Left renal cortex interstitium (tissue), 4 donors: ENCODE measurements around the gene NPTN. TPM values are rescaled to one million over a fixed set of nuclear protein-coding genes. Genes with fewer than 3 reads are reported as not detected.

ENCODE experiments used
- DNase-seq, 4 donors: peaks; one replicate each; pipeline ENCODE4 v3.0.0-alpha.2; 2013; ENCODE audit warnings: low read depth in 4 of 4, low spot score in 2 of 4, missing footprints in 1 of 4
- polyA plus RNA-seq, 4 donors: library from polyadenylated mRNA; unstranded; fragments of 120-200 nt; gene quantifications; one replicate each; pipeline ENCODE4 v1.2.1, GENCODE V29; 2013; ENCODE audit not compliant: insufficient read length in 4 of 4

NPTN gene
- polyA plus RNA-seq, 4 donors = 175 to 196 (median 185) TPM

DNA sequence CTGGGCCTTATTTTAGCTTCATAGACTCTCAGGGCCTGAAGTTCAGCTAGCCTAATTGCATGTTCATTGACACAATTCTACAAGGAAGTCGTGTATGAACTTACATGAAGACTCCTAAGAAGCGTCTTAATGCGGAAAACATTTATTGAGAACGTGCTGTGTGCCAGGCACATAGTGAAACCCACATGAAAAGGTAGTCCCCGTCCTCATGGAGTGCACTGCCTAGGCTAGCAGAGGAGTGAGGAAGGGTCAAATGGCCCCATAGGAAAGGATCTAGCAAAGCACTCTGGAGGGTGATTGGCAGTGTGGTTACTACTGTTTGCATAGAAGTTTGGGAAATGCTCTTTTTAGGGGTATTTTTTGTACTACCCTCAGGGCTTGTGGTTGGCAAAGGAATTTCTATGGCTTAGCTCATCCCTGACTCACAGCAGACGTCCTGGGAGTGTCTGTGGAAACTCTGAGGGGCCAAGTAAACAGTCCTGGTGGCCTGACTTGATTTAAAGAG lies 854 bp upstream of the NPTN start:
- DNase-seq = no peak

- DNase-seq = no peak
Measured at GRCh38 chr15:73632670-73633058, 525 bp downstream of the NPTN start.

DNA sequence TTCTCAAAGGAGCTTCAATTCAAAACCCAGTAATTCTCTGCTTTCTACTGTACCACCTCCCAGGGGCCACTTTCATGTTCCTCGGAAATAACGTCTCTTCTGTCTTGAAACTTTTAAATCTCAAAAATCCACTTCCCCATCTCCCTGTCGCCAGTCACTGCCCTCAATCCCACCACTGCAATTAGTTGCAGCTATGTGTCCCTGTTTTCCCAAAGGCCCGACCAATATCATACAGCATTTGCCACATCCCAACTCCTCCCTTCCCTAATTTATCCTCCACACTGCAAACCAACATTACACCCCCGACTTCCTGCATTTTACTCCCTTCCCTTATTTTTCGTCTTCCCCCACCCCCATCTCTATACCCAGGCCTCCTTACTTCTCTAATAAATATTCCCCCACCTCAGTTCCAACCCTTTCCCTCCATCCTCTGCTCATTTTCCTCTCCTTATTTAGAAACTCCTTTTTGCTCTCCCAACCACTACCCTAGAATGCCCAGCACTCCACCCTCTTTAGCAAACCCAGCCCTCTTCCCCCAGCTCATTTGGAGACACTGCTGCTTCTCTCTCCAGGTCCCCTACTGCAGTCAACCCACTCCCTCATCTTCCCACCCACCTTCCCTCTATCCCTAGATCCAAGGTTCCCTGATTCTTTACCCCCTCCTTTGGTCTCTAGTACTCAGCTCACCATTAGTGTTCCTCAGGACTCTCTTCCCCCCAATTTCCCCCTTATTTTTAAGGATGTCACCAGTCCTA lies 1.1 kb downstream of the NPTN start:
- DNase-seq = no peak

DNA sequence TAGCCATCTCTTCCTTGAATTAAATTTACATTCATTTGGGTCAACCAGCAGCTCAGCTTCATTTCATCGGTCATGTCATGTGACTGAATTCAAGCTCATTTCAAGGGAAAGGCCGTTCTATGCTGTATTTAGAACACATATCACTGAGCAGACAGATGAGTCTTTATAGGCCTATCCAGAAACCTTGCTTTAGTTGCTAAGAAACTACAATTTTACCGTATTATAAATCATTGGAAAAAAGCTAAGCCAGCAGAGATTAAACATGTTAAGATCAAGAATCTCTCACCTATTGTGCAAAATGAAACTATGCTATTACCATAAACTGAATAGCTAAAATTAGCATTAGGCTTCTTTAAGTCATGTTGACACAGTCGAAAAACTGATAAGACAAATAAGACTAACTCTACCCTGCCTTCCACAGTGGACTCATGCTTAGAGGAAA lies 2.2 kb downstream of the NPTN start:
- no peak for DNase-seq

GRCh38 chr15:73629798-73630429 lies 3.3 kb downstream of the NPTN start:
- DNase-seq = no peak

DNA sequence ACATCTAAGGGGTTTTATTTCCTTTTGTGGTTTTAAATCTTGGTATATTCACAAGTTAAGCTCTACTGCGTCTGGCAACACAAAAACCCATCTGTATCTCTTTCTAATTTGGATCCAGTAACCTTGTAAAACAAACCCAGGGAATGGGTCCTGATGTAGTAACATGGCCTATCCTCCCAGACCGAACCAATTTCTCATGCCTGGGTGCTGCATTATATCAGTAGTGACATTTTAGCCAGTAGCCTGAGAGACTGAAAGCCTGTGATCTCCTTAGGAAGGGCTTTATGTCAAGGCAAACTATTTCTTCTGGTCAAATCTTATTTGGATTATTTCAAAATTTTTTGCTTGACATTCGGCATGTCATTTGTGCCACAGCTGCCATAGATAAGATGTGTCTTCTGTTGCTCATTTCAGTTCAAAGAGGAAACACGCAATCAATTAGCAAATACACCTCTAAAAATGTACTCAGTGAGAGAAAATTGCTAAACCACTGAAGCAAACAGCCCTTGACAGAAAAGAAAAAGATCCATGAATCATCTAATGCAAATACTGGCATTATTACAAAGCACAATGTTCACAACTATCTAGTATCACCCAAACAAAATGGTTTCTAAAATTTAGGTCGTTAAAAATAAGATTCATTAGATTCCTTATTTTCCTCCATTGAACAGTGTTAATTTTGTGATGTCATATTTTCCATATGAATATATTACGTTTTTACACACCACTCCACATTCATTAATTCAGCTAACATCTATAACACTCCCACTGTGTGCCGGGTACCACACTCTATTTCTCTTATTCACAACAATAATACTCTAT lies 4.0 kb downstream of the NPTN start:
- DNase-seq = no peak

- DNase-seq = no peak
Measured at GRCh38 chr15:73628102-73628501, 5.1 kb downstream of the NPTN start.

DNA sequence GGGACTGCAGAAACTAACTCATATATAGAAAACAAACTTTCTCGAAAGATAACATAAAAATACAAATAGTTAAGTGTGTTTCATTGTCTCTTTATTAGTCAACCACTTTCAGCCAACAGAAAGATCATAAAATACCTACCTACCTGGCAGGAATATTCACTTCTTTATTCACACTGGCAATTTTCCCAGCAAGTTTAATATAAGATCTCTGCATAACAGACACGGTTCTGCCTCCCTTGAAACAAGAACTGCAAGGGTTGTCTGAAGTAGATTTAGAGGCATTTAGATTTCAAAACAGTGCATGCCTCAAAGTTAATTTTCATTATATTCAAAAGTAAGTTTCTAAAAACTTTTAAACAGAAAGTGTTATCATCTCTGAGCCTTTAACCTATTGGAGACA lies 7.1 kb downstream of the NPTN start:
- no peak for DNase-seq

DNA sequence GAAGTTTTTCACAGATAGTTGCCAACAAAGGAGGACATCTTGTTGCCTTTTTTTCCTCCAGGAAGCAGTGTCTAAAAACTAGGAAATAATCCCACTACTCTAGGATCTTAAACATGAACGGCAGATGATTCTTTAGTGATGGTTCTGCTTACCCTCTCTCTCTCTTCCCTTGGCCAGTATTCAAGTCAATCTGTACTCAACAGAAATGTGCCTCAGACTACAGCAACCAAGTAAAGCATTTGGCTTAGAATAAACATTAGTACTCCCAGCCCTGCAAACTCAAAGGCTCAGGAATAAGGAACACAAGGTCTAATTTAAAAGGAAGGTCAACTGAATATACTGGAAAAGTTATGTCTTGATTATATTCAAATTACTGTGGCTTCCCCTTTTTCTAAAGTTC lies 8.7 kb downstream of the NPTN start:
- no peak for DNase-seq

DNA sequence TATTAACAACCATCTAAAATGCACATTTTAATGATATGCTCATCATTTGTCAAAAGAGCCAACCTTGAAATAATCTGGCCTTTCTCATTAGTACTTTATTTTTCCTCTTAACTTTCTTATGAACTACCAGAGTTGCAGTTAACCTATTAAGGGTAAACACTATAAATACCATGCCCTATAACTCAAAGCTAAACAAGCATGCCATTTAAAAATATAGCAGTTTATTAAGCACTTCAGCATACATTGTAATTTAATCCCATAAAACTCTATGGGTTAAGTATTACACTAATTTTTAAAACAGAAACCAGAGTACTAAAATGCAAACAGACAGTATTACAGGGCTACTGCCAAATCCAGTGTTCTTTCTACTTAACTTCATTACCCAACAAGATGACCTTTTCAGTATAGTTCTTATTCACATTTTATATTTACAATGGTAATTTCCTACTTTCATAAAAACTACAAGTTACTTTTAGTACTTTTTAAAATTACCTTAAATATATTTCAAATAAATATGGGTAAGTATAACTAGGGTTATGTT lies 11.8 kb downstream of the NPTN start:
- no peak for DNase-seq

DNA sequence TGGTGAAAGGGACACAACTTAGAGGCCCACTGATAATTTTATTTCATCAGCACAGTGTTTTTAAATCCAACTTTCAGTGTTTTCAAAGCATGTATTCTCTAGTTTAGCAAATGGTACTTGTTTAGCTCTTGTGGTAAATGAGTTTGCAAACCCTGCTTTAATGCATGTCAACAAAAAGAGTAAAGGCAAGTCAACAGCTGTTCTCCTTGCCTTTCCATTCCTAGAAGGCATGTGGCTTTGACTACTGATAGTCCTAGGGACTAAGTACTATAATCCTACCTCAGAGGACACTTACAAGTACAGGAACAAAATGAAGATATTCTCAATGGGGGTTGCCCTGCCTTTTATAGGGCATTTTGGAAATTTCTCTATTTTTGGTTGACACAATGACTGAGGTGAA lies 13.1 kb downstream of the NPTN start:
- DNase-seq = no peak

DNA sequence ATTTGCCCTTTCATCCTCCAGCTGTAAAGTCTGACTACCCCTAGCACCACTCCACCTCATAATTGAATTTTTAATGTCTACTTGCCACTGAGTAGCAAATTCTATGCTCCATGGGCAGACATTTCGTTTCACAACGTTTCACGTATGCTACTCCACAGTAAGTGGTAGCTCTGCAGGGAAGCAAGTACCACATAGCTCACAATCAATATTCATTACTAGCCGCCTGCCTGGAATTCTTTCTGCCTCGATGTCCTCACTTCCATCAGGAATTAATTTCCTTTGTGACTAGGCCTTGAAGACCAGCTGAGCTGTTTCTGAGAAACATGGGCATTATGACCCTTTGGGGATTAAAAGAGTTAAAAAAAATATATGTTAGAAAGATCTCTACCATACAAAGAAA lies 15.3 kb downstream of the NPTN start:
- DNase-seq = no peak

DNA sequence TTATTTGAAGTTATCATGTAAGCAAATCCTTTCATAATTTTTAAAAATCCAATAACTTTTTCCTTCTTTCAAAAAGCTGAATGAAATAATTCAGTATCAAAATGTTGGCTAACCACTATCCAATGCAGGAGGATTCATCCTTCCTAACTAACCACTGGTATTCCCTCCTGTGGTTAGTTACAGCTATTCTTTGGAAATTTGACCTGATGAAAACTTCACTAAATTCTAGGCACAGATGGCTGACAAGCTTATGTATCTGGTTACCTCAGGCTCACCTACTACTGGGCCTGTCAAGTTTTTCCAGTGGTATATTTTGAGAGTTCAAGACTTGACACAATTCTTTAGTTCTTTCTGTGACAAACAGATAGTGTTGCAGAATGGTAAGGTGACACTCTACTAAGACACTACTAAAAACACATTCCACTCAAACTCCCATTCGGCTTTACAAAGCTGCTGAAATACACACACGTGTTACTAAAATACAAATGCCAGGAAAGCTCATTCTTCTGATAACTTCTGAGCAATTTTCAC lies 15.8 kb downstream of the NPTN start:
- no peak for DNase-seq

DNA sequence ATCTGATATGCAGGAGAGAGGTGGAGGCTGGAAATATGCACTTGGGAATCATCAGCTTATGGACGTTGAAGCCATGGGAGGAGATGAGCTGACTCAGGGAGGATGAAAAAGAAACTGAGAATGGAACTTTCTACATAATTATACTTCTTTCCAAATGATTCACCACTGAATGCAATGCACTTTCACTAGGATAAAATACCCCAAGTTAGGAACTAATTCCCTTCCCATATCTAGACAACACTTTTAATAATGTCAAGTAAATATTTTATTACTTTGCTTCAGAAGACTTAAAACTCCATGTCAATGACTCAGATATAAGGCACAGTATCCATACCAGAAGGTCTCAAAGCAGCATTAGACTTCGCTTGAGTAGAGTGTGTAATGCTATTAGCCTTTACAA lies 24.2 kb downstream of the NPTN start:
- no peak for DNase-seq

- DNase-seq = no peak
Measured at GRCh38 chr15:73608475-73608874, 24.7 kb downstream of the NPTN start.

- DNase-seq = no peak
Measured at GRCh38 chr15:73607843-73608242, 25.3 kb downstream of the NPTN start.

DNA sequence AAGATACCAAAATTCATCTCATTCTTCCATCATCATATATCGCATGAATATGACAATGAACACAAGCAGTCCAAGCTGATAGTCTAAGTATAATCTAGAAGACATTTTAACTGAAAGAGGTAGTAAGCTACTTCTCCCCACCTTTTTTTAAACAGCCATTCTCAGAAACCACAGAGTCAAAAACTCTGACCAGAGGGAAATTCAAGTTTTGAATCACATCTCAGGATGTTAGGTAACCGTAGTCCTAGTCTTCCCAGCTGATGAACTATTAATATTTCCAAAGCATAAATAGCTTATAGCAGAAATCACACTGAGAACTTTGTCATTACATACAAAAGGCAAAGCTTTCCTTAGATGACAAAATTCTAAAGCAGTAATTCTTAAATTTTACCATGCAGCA lies 25.8 kb downstream of the NPTN start:
- DNase-seq = no peak

DNA sequence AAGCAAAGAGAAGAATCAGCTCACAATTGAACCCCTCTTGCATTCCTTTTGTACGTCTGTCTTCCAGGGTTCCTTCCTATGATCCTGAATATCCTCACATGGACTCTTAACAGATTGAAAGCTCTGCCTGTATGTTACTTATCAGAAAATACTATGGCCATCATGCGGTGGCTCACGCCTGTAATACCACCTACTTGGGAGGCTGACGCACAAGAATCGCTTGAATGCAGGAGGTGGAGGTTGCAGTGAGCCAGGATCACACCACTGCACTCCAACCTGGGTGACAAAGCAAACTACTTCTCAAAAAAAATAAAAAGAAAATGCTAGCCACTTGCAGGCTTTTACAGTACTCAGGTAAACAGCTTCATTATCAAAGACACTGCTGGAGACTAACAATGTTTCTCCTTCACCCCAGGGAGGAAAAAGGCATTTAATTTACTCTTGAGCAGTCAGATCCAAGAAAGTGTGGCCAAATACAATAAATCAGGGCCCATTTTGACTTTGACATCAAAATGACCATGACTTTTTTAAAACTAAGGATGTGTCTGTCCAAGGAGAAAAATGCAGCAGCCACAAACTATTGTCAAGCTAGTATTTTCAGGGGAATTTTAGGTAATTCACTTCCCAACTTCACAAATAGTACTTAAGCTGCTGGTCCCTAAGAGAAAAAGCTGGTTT lies 27.3 kb downstream of the NPTN start:
- DNase-seq = no peak

- no peak for DNase-seq
Measured at GRCh38 chr15:73604477-73604876, 28.7 kb downstream of the NPTN start.

DNA sequence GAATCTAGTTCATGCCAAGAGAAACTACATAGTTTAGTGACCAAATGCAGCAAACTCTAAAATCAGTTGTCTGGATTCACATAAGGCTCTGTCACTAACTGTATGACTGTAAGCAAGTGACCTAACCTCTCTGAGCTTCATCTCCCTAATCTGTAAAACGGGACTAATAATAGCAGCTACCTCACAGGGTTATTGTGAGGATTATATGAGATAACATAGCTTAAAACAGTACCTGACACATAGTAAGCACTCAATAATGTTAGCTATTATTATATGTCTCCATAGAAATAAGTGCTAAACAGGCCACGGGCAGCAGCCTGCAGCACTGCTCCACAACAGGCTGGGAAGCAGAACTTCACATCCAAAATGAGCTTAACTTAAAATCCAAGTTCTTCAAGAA lies 30.2 kb downstream of the NPTN start:
- no peak for DNase-seq
